Stimulated activated naive B cell treated with anti-CD40 and anti-IgM and Interleukin-4, amounts not matched to agents 10 μg/mL and 1 μg/mL and 100 μg/mL, for 72 hours (primary cell): ENCODE data around the gene LPP.
A peak's percentile ranks its signal among the peaks of the same experiment; 100 is the strongest.

Experiments used
- ATAC-seq, 2 donors: fragments of 150-1000 bp; cut with Tn5 transposase; replicated peaks; 2 replicates each; pipeline ENCODE4 v1.10.0; 2021; ENCODE audit warnings: moderate library complexity in 1 of 2
- DNase-seq: peaks from one replicate; pipeline ENCODE4 v3.0.0; 2021
- H3K27ac Mint-ChIP-seq: one replicate; pipeline ENCODE4 v1.8.0; 2022; ENCODE audit warnings: mild to moderate bottlenecking, mixed read lengths
- H3K27me3 Mint-ChIP-seq, 2 donors: one replicate each; pipeline ENCODE4 v1.8.0; 2022; ENCODE audit warnings: mixed read lengths in 2 of 2
- H3K36me3 Mint-ChIP-seq, 2 donors: one replicate each; pipeline ENCODE4 v1.8.0; 2022; ENCODE audit warnings: mixed read lengths in 2 of 2, mild to moderate bottlenecking in 1 of 2
- H3K4me1 Mint-ChIP-seq, 2 donors: one replicate each; pipeline ENCODE4 v1.8.0; 2022; ENCODE audit warnings: mixed read lengths in 2 of 2, mild to moderate bottlenecking in 1 of 2
- H3K4me3 Mint-ChIP-seq, 2 donors: one replicate each; pipeline ENCODE4 v1.8.0; 2022; ENCODE audit warnings: mild to moderate bottlenecking in 2 of 2, mixed read lengths in 2 of 2, moderate library complexity in 1 of 2
- H3K9me3 Mint-ChIP-seq, 2 donors: one replicate each; pipeline ENCODE4 v1.8.0; 2022; ENCODE audit warnings: mixed read lengths in 2 of 2, mild to moderate bottlenecking in 1 of 2

The LPP gene

DNA sequence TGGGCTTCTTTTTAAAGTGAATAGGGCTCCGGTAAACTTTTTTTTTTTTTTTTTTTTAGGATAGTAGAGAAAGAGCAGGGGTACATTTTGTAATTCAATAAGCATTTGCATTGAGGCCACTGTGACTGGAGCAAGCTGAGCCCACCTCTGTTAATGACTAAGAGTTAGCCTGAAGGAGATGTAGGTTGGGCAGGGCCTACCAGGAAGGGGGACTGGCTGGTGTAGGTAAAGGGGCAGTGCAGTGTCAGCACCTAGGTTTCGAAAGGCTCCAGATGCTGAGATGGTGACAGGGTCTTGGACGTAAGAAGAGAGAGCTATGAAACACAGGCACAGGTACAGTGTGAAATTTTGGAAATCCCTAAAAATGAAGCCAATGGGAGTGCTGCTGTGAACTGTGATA, 30.7 kb downstream of the LPP start:
- ATAC-seq, result no peak
- peaks cover 32 to 51% of the 10 kb centered on the region in 2 donors for H3K4me1 Mint-ChIP-seq
- H3K4me3 Mint-ChIP-seq, result no peak overlapping the region
- no peak for DNase-seq
- H3K27ac Mint-ChIP-seq, result no peak overlapping the region
- no peaks in the 10 kb centered on the region for H3K9me3 Mint-ChIP-seq
- H3K36me3 Mint-ChIP-seq, result peaks cover 13 to 24% of the 10 kb centered on the region in 2 donors
- H3K27me3 Mint-ChIP-seq, result no peaks in the 10 kb centered on the region

DNA sequence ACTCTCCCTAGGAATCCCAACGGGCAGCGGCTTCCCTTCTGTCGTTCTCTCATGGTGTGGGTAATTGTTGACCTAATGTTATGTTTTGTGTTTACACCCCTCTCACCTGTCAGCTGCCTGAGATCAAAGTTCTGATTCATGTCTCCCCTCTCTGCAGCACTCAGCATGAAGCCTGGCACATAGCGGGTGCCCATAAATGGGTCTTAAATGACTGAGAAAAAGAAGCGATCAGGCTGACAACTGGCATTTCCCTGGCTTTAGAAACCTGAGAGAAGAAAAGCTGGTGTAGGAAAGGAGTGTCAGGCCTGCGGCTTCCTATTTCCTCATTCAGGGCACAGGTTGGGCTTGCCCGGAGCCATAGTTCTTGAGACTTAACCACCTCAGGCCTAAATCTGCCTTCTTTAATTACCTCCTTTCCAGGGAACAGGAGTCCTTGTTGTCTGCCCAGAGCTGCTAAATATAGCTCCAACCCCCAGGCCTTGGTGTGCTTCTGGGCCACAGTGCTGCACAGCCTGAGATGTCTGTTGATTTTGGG, 31.8 kb downstream of the LPP start:
- Mint-ChIP-seq H3K9me3 (no peaks in the 10 kb centered on the region), H3K4me3 (peak overlapping the region; percentile 3 to 33), H3K36me3 (peaks cover 9 to 23% of the 10 kb centered on the region in 2 donors), H3K27ac (peak overlapping the region; percentile 77), H3K27me3 (no peaks in the 10 kb centered on the region), H3K4me1 (peaks cover 32 to 53% of the 10 kb centered on the region in 2 donors)
- ATAC-seq (peak; percentile 80 to 81), DNase-seq (peak; percentile 20)

DNA sequence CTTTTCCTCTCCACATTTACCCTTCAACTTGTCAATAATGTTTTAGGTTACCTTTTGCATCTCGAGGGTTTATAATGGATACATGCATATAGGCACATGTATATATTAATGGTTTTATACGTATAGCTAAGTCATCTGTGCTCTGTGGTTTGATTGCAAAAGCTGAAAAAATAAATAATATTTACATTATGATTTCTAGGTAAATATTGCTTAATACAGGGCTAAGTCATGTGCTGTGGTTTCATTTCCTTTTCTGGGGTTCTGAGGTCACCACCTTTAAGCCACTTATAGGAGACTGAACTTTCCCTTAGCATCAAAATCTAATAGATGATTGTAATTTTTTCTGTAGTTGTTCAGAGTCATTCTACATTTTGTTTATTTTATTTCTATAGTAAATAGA, 33.1 kb downstream of the LPP start:
- Mint-ChIP-seq H3K4me1 (peaks cover 36 to 59% of the 10 kb centered on the region in 2 donors), H3K9me3 (no peaks in the 10 kb centered on the region), H3K4me3 (no peak overlapping the region), H3K27me3 (no peaks in the 10 kb centered on the region), H3K36me3 (peaks cover 11 to 29% of the 10 kb centered on the region in 2 donors), H3K27ac (no peak overlapping the region)
- ATAC-seq (peak; percentile 79 to 88), DNase-seq (no peak)

DNA sequence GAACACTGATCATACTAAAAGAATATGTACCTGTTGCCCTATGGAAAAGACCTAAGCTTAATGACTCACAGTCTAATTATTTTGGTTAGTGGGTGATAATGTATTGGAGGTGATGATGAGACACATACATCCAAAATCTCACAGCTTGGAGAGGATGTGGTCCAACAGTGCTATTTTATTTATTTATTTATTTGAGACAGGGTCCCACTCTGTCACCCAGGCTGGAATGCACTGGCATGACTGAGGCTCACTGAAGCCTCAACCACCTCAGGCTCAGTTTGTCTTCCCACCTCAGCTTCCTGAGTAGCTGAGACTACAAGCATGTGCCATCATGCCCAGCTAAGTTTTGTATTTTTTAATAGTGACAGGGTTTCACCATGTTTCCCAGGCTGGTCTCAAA, 35.0 kb downstream of the LPP start:
- Mint-ChIP-seq H3K9me3 (no peaks in the 10 kb centered on the region), H3K4me3 (no peak overlapping the region)
- no peak for ATAC-seq

DNA sequence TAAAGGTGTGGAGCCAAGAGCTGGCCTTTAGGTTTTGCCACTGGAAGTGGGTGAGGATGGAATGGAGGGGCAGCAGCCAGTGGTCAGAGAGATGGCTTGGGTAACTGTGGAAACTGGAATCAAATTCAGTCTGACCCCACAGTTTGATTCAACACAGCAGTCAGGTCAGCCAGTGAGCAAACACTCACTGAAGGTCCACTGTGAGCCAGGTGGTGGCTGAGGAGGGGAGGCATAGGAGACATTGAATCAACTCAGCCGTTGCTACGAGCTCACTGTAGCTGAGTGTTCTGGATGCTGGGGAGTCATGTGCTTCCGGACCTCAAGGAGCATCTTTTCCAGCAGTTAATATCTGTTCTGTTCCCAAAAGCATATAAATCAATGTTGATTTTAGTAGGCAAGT, 37.5 kb downstream of the LPP start:
- H3K36me3 Mint-ChIP-seq, result peaks cover 20 to 48% of the 10 kb centered on the region in 2 donors
- H3K27ac Mint-ChIP-seq, result no peak overlapping the region
- H3K27me3 Mint-ChIP-seq, result no peaks in the 10 kb centered on the region
- DNase-seq (no peak), ATAC-seq (no peak)
- peaks cover 30 to 59% of the 10 kb centered on the region in 2 donors for H3K4me1 Mint-ChIP-seq
- no peak overlapping the region for H3K4me3 Mint-ChIP-seq
- no peaks in the 10 kb centered on the region for H3K9me3 Mint-ChIP-seq

More for the DNA sequence above, 35.0 kb downstream of the LPP start:
- Mint-ChIP-seq H3K4me1 (peaks cover 40 to 68% of the 10 kb centered on the region in 2 donors), H3K36me3 (peaks cover 17 to 42% of the 10 kb centered on the region in 2 donors), H3K27ac (no peak overlapping the region), H3K27me3 (no peaks in the 10 kb centered on the region)
- DNase-seq, result no peak

DNA sequence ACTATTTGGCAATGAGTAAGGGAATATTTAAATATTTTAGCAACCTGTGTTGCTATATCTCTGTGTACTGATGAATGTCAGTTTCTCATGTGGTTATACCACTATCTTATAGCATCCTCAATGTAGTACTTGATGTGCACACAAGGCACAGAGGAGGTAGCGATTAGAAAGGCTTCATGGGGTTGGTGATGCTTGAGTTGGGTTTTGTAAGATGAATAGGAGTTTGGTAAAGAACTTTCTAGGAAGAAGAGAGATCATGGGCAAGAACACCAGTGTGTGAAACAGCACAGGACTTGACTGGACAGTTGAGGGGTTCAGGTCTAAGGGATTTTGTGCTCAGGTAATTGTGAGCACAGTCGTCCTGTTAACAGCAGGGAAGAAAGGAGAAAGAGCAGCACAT, 38.1 kb downstream of the LPP start:
- no peaks in the 10 kb centered on the region for H3K9me3 Mint-ChIP-seq
- H3K4me1 Mint-ChIP-seq, result peaks cover 33 to 59% of the 10 kb centered on the region in 2 donors
- no peak overlapping the region for H3K4me3 Mint-ChIP-seq
- ATAC-seq (no peak), DNase-seq (no peak)
- H3K36me3 Mint-ChIP-seq, result peaks cover 26 to 52% of the 10 kb centered on the region in 2 donors
- H3K27me3 Mint-ChIP-seq, result no peaks in the 10 kb centered on the region
- no peak overlapping the region for H3K27ac Mint-ChIP-seq

DNA sequence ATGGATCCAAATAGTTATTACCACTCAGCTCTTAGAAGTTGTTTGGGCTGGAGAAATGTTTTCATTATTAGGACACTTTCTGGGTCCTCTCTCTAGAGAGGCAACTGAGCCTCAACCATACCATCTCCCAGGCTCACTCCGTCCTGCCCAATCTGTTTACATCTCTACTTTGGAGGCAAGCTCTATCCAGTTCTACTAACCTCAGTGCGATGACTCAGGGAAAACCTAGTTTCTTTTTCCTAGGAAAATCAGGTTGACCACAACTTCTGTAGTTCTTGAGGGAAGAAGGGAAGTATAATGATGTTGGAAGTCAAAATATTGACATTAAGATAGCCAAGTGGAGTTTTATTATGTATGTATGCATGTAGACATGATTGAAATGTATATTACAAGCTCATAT, 40.4 kb downstream of the LPP start:
- no peaks in the 10 kb centered on the region for H3K27me3 Mint-ChIP-seq
- H3K27ac Mint-ChIP-seq, result no peak overlapping the region
- H3K4me3 Mint-ChIP-seq, result no peak overlapping the region
- DNase-seq (no peak), ATAC-seq (no peak)
- no peaks in the 10 kb centered on the region for H3K9me3 Mint-ChIP-seq
- peaks cover 26 to 63% of the 10 kb centered on the region in 2 donors for H3K36me3 Mint-ChIP-seq
- H3K4me1 Mint-ChIP-seq, result peaks cover 44 to 61% of the 10 kb centered on the region in 2 donors

DNA sequence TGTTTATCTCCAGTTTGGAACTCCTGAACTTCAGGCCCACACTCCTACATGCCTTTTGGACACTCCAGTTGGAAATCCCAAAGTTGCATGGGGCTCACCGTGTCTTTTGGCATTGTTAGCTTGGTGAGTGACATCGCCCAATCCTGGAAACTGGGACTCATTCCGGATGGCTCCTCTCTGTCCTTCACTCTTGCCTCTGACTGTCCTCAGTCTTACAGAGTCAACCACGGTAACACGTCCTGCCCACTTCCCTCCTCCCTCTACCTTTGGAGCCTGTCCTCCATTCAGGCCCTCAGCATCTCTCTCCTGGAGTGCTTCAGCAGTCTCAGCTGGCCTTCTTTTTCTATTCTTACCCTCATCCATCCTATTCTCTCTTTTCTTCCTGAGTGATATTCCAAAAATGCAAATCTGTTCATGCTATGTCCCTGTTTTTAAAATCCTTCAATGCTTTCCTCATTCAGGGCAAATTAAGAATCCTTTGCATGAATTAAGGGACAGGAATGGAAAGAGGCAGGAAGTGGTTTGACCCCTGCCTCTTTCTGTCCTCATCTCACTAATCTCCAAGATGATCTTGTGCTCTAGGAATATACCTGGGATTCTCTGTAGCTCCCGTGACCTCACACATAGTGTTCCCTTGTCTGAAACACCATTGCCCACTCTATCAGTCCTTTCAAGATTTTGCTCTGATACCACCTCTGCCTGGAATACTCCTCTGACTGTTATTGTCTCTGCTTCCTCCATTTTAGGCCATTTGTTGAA, 42.5 kb downstream of the LPP start:
- Mint-ChIP-seq H3K36me3 (peaks cover 24 to 51% of the 10 kb centered on the region in 2 donors), H3K27ac (no peak overlapping the region), H3K9me3 (no peaks in the 10 kb centered on the region), H3K27me3 (no peaks in the 10 kb centered on the region), H3K4me3 (no peak overlapping the region), H3K4me1 (peaks cover 34 to 43% of the 10 kb centered on the region in 2 donors)
- DNase-seq, result no peak
- no peak for ATAC-seq

DNA sequence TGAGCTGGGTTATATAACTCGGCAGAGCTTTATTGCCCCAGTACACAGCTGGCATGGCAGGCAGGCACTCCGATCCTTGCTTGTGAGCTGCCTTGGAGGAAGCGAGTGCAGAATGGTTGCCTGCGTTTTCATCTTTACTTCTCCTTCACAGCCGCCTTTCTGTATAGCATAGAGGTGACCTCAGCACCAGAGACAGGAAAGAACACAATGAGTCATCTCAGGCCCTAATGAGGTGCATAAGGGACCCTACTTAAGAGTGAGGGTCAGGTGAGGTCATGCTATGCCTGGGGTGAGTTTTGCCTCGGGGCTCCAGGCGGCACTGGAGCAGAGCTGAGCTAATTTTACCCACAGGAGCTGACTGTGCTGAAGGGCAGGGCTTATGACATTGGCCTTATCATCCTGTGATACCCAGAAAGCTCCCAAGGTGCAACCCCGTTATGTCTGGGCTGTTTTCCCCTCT, 43.5 kb downstream of the LPP start:
- H3K9me3 Mint-ChIP-seq, result no peaks in the 10 kb centered on the region
- DNase-seq (peak; percentile 21), ATAC-seq (peak; percentile 92 to 98)
- peaks cover 37 to 48% of the 10 kb centered on the region in 2 donors for H3K4me1 Mint-ChIP-seq
- H3K27ac Mint-ChIP-seq, result peak overlapping the region; percentile 59
- peaks cover 21 to 50% of the 10 kb centered on the region in 2 donors for H3K36me3 Mint-ChIP-seq
- H3K4me3 Mint-ChIP-seq, result no peak overlapping the region
- no peaks in the 10 kb centered on the region for H3K27me3 Mint-ChIP-seq

DNA sequence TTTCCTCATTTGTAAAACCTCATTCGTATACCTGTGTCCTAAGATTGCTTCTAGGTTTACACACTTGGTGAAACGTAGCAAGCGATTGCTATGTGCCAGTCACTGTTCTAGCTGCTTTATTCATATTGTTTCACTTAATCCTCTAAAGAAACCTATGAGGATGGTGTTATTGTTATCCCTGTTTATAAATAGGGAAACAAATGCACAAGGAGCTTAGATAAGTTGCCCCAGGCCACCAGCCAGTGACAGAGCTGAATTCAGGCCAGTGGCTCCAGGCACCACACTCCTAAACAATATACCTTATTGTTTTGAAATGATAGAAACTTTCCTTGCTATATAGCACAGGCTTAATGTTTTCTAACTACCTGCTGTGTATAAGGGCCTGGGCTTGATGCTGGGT, 44.0 kb downstream of the LPP start:
- Mint-ChIP-seq H3K27ac (peak overlapping the region; percentile 59), H3K4me3 (no peak overlapping the region), H3K36me3 (peaks cover 19 to 48% of the 10 kb centered on the region in 2 donors), H3K9me3 (no peaks in the 10 kb centered on the region), H3K27me3 (no peaks in the 10 kb centered on the region), H3K4me1 (peaks cover 39 to 48% of the 10 kb centered on the region in 2 donors)
- ATAC-seq, result no peak
- no peak for DNase-seq

DNA sequence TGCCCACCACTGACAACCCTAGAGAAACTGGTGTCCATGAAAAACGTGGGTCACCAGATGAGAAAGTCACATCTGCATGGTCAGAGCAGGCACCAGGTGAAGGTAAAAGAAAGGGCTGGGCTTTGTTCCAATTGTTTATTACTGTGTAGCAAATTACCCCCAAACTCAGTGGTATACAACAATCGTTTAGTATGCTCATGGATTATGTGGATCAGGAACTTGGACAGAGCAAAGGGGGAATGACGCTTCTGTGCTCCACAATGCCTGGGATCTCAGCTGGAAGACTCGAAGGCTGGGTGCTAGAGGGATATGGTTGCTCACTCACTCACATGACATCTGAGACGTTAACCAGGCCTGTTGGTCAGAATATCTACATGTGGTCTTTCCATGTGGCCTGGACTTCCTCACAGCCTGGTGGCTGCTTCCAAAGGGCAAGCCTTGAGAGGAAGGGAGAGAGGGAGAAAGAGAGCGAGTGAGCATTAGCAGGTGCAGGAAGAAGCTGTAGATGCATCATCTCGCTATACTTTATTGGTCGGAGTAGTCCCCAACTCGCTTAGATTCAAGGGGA, 44.9 kb downstream of the LPP start:
- Mint-ChIP-seq H3K27me3 (no peaks in the 10 kb centered on the region), H3K36me3 (peaks cover 19 to 39% of the 10 kb centered on the region in 2 donors), H3K9me3 (no peaks in the 10 kb centered on the region), H3K4me3 (no peak overlapping the region), H3K4me1 (peaks cover 35 to 44% of the 10 kb centered on the region in 2 donors), H3K27ac (no peak overlapping the region)
- DNase-seq (no peak), ATAC-seq (no peak)

DNA sequence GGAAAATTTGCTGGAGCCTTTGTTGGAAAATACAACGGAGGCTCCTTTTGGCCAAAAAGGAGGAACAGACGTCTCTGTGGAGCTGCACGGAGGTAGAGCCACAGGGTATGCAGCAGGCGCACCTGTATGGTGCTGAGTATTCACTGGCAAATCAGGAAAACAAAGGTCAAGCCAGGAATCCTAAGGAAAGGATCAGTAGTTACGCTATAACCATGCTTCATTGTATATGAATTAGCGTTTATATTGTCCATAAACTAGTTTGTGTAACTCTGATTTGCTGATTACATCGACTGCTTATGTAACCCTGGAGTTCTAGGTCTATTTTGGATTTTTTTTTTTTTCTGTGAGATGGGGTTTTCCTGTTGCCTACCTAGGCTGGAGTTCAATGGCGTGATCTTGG, 45.4 kb downstream of the LPP start:
- no peak overlapping the region for H3K4me3 Mint-ChIP-seq
- DNase-seq (no peak), ATAC-seq (no peak)
- peaks cover 34 to 44% of the 10 kb centered on the region in 2 donors for H3K4me1 Mint-ChIP-seq
- H3K9me3 Mint-ChIP-seq, result no peaks in the 10 kb centered on the region
- peaks cover 20 to 34% of the 10 kb centered on the region in 2 donors for H3K36me3 Mint-ChIP-seq
- no peaks in the 10 kb centered on the region for H3K27me3 Mint-ChIP-seq
- no peak overlapping the region for H3K27ac Mint-ChIP-seq

DNA sequence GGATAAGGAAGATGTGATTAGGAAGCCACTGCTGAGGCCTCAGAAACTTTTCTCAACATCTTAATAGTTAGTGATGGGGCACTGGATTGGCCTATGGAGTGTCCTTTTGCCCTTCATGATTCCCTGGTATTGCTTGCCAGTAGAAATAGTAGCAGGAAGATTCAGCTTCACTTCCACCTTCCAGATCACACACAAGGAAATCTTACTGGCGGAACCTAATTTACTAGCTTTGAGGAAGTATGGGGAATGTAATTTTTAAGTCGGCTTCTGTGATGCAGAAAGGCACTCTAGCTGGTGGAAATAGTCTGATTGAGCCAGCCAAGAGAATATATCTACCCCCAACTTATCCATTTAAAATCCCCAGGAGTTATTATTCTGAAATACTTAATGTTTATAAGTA, 46.5 kb downstream of the LPP start:
- ATAC-seq (no peak), DNase-seq (no peak)
- Mint-ChIP-seq H3K4me3 (no peak overlapping the region), H3K27ac (no peak overlapping the region), H3K4me1 (peaks cover 33 to 43% of the 10 kb centered on the region in 2 donors), H3K9me3 (no peaks in the 10 kb centered on the region), H3K27me3 (no peaks in the 10 kb centered on the region), H3K36me3 (peaks cover 21 to 33% of the 10 kb centered on the region in 2 donors)

DNA sequence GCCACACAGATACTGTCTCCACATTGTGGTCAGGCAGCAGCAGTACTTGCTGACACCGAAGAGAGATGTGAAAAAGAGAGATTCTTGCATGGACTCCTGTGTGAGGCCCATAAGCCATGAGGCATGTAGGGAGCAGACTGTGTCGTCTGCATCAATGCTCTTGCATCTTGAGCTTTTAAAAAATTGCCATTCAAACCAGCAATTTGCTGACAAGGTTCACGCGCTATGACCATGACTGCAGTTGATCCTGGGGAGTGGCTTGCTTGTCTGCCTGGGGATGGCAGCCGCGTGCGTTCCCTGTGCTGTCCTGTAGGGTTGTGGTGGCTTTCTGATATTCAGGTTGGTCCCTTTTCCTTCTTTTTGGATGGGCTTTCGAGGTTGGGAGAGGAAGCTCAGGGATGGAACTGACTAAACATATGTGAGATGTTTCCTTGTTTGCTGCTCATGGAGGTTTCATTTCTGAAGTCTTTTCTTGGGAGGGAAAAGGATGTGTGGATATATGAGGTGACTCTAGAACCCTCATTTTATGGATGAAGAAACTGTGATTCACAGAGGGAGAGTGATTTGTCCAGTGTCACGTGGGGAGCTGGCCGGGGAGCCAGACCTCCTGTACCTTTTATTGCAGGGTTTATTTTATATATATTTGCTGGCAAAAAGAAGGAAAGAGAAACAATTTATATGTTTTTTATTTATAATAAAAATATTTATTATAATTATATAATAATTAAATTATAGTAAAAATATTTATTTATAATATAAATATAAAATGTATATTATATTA, 48.6 kb downstream of the LPP start:
- H3K36me3 Mint-ChIP-seq, result peaks cover 13 to 26% of the 10 kb centered on the region in 2 donors
- H3K27ac Mint-ChIP-seq, result no peak overlapping the region
- DNase-seq, result no peak
- ATAC-seq, result peak in 1 of 2 donors; percentile 27
- peaks cover 20 to 26% of the 10 kb centered on the region in 2 donors for H3K4me1 Mint-ChIP-seq
- no peak overlapping the region for H3K4me3 Mint-ChIP-seq
- H3K9me3 Mint-ChIP-seq, result no peaks in the 10 kb centered on the region
- H3K27me3 Mint-ChIP-seq, result no peaks in the 10 kb centered on the region
